Central memory CD8-positive, alpha-beta T cell (primary cell): Measurements from ENCODE around the gene LGALS9.
"Not testable (repeated sequence)": the region's sequence is repeated elsewhere in the genome, so short reads cannot be mapped to it uniquely, and the experiment has no call there.

ENCODE experiments used
- ATAC-seq: fragments of 150-1000 bp; cut with Tn5 transposase; replicated peaks from 2 replicates; pipeline ENCODE4 v1.10.0; 2022; ENCODE audit warnings: mild to moderate bottlenecking, moderate FRiP score, moderate number of reproducible peaks; ENCODE audit not compliant: poor library complexity, severe bottlenecking; ENCODE audit errors: extremely low read depth
- DNase-seq, 2 donors: peaks; one replicate each; pipeline ENCODE4 v3.0.0; 2021; ENCODE audit warnings: low spot score in 2 of 2
- H3K27ac Mint-ChIP-seq: one replicate; pipeline ENCODE4 v1.8.0; 2022; ENCODE audit warnings: low read depth, mild to moderate bottlenecking, moderate library complexity, mixed read lengths
- H3K27me3 Mint-ChIP-seq: one replicate; pipeline ENCODE4 v1.8.0; 2022; ENCODE audit warnings: mixed read lengths
- H3K36me3 Mint-ChIP-seq: one replicate; pipeline ENCODE4 v1.8.0; 2022; ENCODE audit warnings: mild to moderate bottlenecking, moderate library complexity, mixed read lengths; ENCODE audit not compliant: insufficient read depth
- H3K4me1 Mint-ChIP-seq: one replicate; pipeline ENCODE4 v1.8.0; 2022; ENCODE audit warnings: mixed read lengths
- H3K4me3 Mint-ChIP-seq: one replicate; pipeline ENCODE4 v1.8.0; 2022; ENCODE audit warnings: mild to moderate bottlenecking, moderate library complexity, mixed read lengths
- H3K9me3 Mint-ChIP-seq: one replicate; pipeline ENCODE4 v1.8.0; 2022; ENCODE audit warnings: mixed read lengths

Gene LGALS9

GRCh38 chr17:27690882-27691281, 59.9 kb downstream of the LGALS9 start:
- H3K36me3 Mint-ChIP-seq, result no peaks in the 10 kb centered on the region
- H3K4me1 Mint-ChIP-seq, result no peaks in the 10 kb centered on the region
- ATAC-seq (no peak), DNase-seq (no peak)
- H3K27ac Mint-ChIP-seq, result no peak overlapping the region
- H3K4me3 Mint-ChIP-seq, result no peak overlapping the region
- peaks cover 37% of the 10 kb centered on the region for H3K27me3 Mint-ChIP-seq
- peaks cover 17% of the 10 kb centered on the region for H3K9me3 Mint-ChIP-seq

GRCh38 chr17:27695254-27695814, 64.3 kb downstream of the LGALS9 start:
- ATAC-seq, H3K36me3 Mint-ChIP-seq, H3K27ac Mint-ChIP-seq, DNase-seq, H3K4me1 Mint-ChIP-seq, H3K4me3 Mint-ChIP-seq: not testable (repeated sequence)
- peaks cover 17% of the 10 kb centered on the region for H3K9me3 Mint-ChIP-seq
- H3K27me3 Mint-ChIP-seq, result peaks cover 27% of the 10 kb centered on the region
